GM19463 (cell line): ENCODE results near the gene PRRT1.
A peak's percentile ranks its signal among the peaks of the same experiment; 100 is the strongest.

ENCODE experiments used
- ATAC-seq: cut with Tn5 transposase; IDR thresholded peaks from one replicate; pipeline ENCODE4 v1.9.1; 2021; ENCODE audit warnings: mild to moderate bottlenecking, moderate library complexity; ENCODE audit not compliant: unreplicated experiment

Gene PRRT1

DNA sequence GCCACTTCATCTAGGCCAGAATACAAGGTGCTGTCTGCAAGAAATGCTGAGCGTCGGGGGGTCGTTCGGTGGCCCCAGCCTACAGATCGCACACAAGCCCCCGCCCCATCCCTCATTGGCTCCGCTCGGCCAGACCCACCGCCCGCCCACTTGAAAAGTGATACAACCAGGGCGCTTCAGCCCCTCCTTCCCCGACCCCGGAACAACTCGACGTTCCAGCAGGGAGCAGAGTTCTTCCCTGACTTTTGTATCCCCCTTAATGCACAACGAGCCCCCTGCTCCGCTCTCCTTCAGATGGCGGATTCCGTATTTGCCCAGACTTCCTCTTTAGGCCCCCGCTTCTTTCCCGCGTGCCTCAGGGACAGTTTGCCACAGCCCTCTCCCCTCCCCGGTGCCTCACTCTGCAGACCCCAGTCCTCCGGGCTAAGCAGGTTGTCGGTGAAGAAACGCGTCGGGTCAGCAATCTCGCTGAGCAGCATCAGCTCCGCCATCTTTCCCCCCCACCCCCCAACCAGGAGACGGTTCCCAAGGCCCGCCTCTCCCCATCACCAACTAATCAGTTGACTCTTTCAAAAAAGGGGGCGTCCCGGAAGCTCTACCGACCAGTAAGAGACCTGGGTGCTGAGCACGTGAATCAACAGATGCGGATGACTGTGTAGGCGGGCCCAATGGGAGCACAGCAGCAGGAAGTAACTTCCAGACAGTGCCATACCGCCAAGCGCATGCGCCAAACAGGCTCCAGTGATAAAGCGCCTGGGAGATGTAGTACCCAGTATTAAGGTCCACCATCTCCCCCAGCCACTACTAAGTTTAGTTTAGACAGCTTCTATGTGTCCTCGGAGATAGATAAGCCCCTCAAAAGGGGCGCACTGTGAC, 23.8 kb downstream of the PRRT1 start, which contains the start of gene ATF6B:
ATF6B (minus strand) TSS at position 530 of the 876 bp plus-strand sequence; CDS start at position 491, 39 bp downstream.
- peak; percentile 90 for ATAC-seq

GRCh38 chr6:32127409-32127716, 24.4 kb downstream of the PRRT1 start:
- no peak for ATAC-seq

DNA sequence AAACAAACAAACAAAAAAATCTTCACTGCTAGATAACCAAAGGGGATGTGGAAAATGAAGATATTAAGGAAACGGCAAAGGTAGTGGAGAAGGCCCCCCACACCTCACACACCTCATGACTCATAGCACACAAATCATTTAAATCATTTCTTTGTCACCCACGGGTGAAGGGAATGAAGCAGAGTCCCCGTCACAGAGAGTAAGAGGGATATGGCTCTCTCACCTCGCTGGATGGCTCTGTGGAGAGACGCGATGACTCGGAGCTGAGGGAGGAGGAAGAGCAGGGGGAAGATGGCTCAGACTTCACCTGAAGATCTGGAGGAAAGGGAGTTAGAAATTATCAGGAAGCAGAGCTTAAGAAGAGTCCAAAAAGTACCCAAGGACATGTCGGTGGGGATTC, 24.9 kb downstream of the PRRT1 start:
- ATAC-seq = no peak

GRCh38 chr6:32123681-32124080, 28.1 kb downstream of the PRRT1 start:
- ATAC-seq = no peak

DNA sequence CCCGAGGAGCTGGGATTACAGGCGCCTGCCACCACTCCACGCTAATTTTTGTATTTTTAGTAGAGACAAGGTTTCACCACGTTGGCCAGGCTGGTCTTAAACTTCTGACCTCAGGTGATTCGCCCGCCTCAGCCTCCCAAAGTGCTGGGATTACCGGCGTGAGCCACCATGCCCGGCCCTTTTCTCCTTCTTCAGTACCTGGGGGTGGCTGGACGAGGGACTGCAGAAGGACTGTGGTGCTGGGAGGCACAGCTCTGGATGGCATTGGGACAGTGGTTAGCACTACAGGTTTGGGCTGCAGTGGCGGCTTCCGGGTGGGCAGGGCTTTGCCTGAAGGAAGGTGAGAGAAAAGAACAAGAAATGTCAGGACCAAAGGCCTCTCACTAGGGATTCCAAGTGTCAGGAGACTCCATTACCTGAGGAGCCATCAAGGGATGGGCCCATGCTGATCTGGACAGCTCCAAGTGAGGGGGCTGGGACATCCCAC, 31.1 kb downstream of the PRRT1 start:
- no peak for ATAC-seq

DNA sequence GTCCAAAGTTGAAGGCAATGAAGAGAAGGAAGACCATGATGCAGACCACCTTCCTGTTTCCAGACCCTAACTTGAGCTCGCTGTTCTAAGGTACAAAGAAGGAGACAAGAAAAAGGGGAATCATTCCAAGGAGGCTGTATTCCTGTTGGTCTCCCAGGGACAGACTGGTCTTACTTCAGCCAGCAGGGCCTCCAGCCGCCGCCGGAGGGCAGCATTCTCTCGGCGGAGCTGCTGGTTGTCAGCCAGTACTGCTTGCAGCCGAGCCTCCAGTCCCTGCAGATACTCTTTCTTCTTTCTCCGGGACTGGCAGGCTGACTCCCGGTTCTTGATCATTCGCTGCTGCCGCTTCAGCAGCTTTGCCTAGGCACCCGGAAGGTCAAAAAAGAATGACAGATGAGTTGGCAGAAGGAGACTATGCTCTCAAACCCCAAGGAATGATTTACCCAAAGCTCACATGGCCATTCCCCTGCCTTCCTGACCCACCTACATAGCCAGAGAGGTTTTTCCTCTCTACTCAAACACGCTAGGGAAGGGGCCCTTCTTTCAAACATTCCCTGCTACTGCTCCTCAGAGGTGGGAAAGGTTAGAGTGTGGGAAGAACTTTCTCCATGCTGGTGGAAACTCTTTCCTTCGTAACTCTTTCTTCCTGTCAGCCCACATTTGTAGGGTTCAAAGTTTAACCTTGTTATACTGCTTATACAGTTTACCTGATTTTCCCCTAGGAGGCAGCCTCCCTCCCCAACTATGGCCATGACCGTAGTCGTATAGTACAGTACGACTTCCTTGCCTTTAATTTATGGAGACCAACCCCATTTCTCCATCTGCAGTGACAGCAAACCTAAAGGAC, 32.7 kb downstream of the PRRT1 start:
- ATAC-seq = no peak

GRCh38 chr6:32117461-32117860, 34.3 kb downstream of the PRRT1 start:
- no peak for ATAC-seq

DNA sequence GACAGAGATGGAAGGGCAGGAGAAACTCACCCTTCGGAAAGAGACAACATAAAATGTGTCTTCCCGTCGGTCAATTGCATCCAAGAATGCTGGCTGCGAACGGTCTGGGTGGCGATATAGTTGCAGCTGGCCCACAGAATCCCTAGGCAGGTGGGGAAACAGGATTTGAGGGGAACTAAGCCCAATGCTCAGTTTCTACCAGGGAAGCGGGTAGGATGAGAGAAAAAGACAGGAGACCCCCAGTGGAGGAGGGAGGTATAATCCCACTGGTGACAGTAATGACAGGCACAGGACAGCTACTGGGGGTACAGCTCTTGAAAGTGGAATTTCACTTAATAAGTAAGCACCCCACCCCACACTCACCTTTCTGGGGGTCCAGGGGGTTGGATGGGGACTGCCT, 35.1 kb downstream of the PRRT1 start:
- no peak for ATAC-seq

GRCh38 chr6:32115623-32116022, 36.1 kb downstream of the PRRT1 start:
- ATAC-seq = no peak

- no peak for ATAC-seq
These were observed 36.9 kb downstream of the PRRT1 start for GRCh38 chr6:32114796-32115195.

- ATAC-seq = no peak
These were observed 38.1 kb downstream of the PRRT1 start for GRCh38 chr6:32113386-32114352.

GRCh38 chr6:32112431-32112980, 39.2 kb downstream of the PRRT1 start:
- no peak for ATAC-seq

GRCh38 chr6:32111424-32112066, 40.2 kb downstream of the PRRT1 start:
- ATAC-seq = no peak

GRCh38 chr6:32110632-32111031, 41.1 kb downstream of the PRRT1 start:
- ATAC-seq = no peak

DNA sequence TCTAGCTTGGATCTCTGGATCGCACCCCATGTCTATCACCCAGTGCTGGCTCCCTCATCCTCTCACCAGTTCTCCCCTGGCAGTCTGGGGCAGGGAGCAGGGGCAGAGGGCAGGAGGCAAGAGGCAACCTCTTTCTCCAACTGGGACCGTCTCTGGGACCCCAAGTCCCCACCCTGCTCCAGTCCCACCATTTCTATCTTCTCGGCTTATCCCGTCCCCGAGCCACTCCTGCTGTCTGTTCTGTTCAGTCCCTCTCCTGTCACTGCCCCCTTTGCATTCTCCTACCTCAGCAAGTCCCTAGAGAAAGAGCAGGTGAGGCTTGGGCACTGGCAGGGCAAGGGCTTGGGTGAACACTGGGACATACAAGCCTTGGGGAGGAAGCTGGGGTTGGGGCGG, 42.0 kb downstream of the PRRT1 start:
- no peak for ATAC-seq

GRCh38 chr6:32109114-32109764, 42.5 kb downstream of the PRRT1 start, which contains the start of gene TNXB:
Gene TNXB (minus strand): TSS chr6:32109338. CDS start chr6:32098198, 11,140 bp downstream.
- ATAC-seq = no peak

GRCh38 chr6:32108727-32109113, 43.0 kb downstream of the PRRT1 start:
- no peak for ATAC-seq

DNA sequence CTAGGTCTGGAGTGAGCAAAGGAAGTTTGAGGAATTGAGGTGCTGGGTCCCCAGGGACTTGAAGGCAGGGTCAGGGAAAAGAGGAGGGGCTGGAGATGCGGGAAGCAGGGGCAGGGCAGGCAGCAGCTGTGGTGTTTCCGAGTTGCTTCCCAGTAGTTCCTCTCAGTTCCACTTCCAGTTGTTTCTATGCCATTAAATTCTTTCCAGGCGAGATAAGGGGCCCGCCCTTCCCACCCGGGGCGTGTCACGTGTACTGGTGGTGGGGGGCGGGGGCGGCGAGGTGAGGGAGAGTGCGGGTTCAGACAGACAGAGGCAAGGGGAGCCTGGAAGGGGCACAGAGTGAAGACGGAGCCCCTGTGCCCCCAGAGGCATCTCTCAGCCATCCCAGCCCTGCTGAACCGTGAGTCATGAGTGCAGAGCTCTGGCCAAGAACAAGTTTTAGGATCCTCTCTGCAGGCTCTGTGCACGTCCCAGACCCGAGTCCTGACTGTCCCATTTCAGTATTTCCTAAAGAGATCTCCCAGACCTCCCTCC, 43.6 kb downstream of the PRRT1 start:
- ATAC-seq = no peak

DNA sequence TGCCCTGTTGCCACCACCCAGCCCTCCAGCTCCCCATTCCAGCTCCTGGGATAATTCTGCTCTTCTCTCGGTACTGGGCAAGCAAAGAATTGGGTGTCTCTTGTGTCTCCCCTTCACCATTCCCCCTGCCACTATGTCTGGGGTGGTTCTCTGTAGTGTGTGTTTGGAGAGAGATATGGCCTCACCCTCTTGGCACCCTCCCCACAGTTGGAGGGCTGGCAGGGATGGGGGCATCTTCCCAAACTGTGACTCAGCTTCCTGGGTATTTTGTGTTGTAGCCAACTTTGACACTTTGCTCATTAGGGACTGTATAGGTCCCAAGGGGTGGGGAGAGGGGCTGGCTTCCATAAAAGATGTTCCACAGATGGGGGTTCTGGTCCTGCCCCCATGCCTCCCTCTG, 44.3 kb downstream of the PRRT1 start:
- ATAC-seq = no peak
